ENCODE measurements around the gene GLIS1. TPM values are rescaled to one million over a fixed set of nuclear protein-coding genes. Genes with fewer than 3 reads are reported as not detected.

Gene GLIS1
- total and polyA plus RNA-seq, 7 donors: 0.03 to 0.40 (median 0.15) TPM

DNA sequence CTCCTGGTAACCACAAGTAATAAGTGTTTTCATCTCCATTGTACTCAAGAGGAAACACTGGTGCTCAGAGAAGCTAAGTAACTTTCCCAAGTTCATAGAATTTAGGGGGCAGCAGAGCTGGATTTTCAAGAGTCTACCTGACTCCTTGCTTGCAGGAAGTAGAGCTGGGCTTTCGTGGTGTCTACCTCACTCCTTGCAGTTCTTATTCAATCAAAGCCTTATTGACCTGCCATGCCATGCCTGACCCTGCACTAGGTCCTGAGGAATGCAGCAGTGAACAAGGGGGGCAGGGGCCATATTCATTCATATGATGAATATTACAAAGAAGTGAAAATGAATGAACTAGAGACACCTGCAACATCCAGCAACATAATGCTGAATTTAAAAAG is 93.3 kb downstream of the GLIS1 start:
- 80 to 92% (median 88%) methylated on average over 1 of the region's 1 CpG for WGBS, 3 donors
- peaks cover 0 to 13% (median 0%) of the 10 kb centered on the region in 3 donors for H3K27me3 ChIP-seq (ENCODE audit: insufficient read depth in 3 of 3, low read length in 2 of 3)
- no peaks in the 10 kb centered on the region for H3K36me3 ChIP-seq (ENCODE audit: insufficient read depth in 1 of 2, low read depth in 1 of 2)
- no peak overlapping the region for H3K27ac ChIP-seq
- no peak for DNase-seq
- intact Hi-C loops (cut with DNase I): no loop called here
- no peaks in the 10 kb centered on the region for H3K4me1 ChIP-seq
- no peak overlapping the region for H3K4me3 ChIP-seq
- no peak for ATAC-seq
- TF ChIP-seq, protein P1, sequence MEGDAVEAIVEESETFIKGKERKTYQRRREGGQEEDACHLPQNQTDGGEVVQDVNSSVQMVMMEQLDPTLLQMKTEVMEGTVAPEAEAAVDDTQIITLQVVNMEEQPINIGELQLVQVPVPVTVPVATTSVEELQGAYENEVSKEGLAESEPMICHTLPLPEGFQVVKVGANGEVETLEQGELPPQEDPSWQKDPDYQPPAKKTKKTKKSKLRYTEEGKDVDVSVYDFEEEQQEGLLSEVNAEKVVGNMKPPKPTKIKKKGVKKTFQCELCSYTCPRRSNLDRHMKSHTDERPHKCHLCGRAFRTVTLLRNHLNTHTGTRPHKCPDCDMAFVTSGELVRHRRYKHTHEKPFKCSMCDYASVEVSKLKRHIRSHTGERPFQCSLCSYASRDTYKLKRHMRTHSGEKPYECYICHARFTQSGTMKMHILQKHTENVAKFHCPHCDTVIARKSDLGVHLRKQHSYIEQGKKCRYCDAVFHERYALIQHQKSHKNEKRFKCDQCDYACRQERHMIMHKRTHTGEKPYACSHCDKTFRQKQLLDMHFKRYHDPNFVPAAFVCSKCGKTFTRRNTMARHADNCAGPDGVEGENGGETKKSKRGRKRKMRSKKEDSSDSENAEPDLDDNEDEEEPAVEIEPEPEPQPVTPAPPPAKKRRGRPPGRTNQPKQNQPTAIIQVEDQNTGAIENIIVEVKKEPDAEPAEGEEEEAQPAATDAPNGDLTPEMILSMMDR (IDR thresholded peaks at IDR 0.05): no peak
- H3K9me3 ChIP-seq: no peaks in the 10 kb centered on the region

DNA sequence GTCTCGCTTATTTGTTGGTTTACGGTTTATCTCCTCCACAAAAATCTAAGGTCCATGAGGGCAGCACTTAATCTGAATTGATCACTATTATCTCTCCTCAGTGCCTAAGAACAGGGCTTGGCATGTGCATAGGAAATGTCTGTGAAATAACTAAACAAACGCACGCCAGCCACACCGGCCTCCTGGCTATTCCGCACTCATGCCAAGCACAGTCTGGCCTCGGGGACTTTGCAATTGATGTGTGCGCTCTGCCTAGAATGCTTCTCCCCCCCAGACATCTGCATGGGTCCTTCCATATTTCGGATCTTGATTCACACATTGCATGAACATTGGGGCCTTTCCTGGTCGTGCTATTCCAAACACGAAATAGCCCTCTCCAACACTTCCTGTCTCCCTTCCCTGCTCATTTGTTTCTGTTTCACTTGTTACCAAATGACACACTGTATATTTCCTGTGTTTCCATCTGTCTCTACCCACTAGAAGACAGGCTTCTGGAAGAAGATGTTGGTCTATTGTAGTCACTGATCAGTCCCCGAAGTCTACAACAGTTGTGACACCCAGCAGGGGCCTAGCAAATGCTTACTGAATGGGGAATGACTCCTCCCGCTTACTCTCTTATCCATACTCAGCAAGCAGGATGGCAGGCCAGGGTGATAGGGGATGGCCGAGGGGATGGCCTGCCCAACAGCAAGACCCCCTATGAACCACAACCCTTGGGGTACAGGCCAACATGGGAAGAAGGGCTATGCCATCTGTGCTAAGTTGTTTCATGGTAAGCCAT is 93.9 kb downstream of the GLIS1 start:
- H3K36me3 ChIP-seq (ENCODE audit: insufficient read depth in 1 of 2, low read depth in 1 of 2): no peaks in the 10 kb centered on the region
- ATAC-seq (no peak), DNase-seq (no peak)
- no peaks in the 10 kb centered on the region for H3K9me3 ChIP-seq
- H3K4me3 ChIP-seq: no peak overlapping the region
- peaks cover 0 to 13% (median 0%) of the 10 kb centered on the region in 3 donors for H3K27me3 ChIP-seq (ENCODE audit: insufficient read depth in 3 of 3, low read length in 2 of 3)
- no peaks in the 10 kb centered on the region for H3K4me1 ChIP-seq
- intact Hi-C loops (cut with DNase I): loop anchor here in 1 of 2 donors (5.0 kb wide), 1 partner anchor 1738 kb away; no protein-coding TSS in a partner anchor
- no peak overlapping the region for H3K27ac ChIP-seq
- TF ChIP-seq, protein P1 (IDR thresholded peaks at IDR 0.05): no peak
- WGBS, 3 donors: 76 to 83% (median 83%) methylated on average over 14 of the region's 14 CpGs

DNA sequence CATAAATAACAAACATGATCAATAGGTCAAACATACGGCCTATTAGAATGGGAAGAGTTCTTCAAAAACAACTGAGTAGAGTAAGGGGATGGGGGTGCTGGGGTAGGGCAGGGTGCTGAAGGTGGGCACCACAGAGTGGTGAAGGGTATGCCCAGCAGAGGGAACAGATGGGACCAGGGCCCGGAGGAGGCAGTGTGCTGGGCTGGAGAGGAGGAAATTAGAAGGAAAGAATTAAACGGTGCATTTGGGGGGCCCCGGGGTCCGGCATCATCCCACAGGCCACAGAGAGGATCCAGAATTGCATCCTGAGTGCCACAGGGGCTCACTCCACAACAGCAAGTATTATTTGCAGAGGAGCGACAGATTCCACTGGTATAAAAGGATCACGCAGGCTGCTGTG is 94.5 kb downstream of the GLIS1 start:
- TF ChIP-seq, protein P1 (IDR thresholded peaks at IDR 0.05): no peak
- 75 to 88% (median 79%) methylated on average over 7 of the region's 7 CpGs for WGBS, 3 donors
- H3K36me3 ChIP-seq (ENCODE audit: insufficient read depth in 1 of 2, low read depth in 1 of 2): no peaks in the 10 kb centered on the region
- DNase-seq: no peak
- no peak overlapping the region for H3K27ac ChIP-seq
- ATAC-seq: no peak
- H3K27me3 ChIP-seq (ENCODE audit: insufficient read depth in 3 of 3, low read length in 2 of 3): peaks cover 0 to 13% (median 0%) of the 10 kb centered on the region in 3 donors
- no peaks in the 10 kb centered on the region for H3K9me3 ChIP-seq
- intact Hi-C loops (cut with DNase I): loop anchor here in 1 of 2 donors (5.0 kb wide), 1 partner anchor 1737 kb away; no protein-coding TSS in a partner anchor
- no peak overlapping the region for H3K4me3 ChIP-seq
- H3K4me1 ChIP-seq: no peaks in the 10 kb centered on the region

GRCh38 chr1:53643881-53644390 is 95.0 kb downstream of the GLIS1 start:
- 56 to 72% (median 70%) methylated on average over 4 of the region's 4 CpGs for WGBS, 3 donors
- Histone ChIP-seq H3K9me3 (no peaks in the 10 kb centered on the region), H3K4me1 (no peaks in the 10 kb centered on the region), H3K27me3 (ENCODE audit: insufficient read depth in 3 of 3, low read length in 2 of 3) (peaks cover 0 to 13% (median 0%) of the 10 kb centered on the region in 3 donors), H3K36me3 (ENCODE audit: insufficient read depth in 1 of 2, low read depth in 1 of 2) (no peaks in the 10 kb centered on the region), H3K27ac (no peak overlapping the region), H3K4me3 (no peak overlapping the region)
- TF ChIP-seq, protein P1 (IDR thresholded peaks at IDR 0.05): no peak
- ATAC-seq (no peak), DNase-seq (no peak)
- intact Hi-C loops (cut with DNase I): loop anchor here in 1 of 2 donors (5.0 kb wide), 1 partner anchor 1737 kb away; no protein-coding TSS in a partner anchor
